OCI-LY3 (cell line): Measurements from ENCODE around the gene DOC2A.

Experiments used
- H2AFZ ChIP-seq: fragments of 200-600, 300-600 bp; shearing (Covaris generic); 2 replicates; pipeline ENCODE4 v1.6.0; 2014; ENCODE audit warnings: antibody characterized with exemption, low read depth, low read length
- H3K27ac ChIP-seq: fragments of 200-600, 300-600 bp; sonication (generic); 2 replicates; pipeline ENCODE4 v1.5.1; 2014; ENCODE audit warnings: mild to moderate bottlenecking, low read length, moderate library complexity, mixed read lengths
- H3K27me3 ChIP-seq: fragments of 200-600, 300-600 bp; sonication (generic); 2 replicates; pipeline ENCODE4 v1.6.1; 2014; ENCODE audit warnings: low read depth, low read length, mixed read lengths
- H3K36me3 ChIP-seq: fragments of 200-600, 300-600 bp; sonication (generic); replicated peaks from 2 replicates; pipeline ENCODE3; 2014; ENCODE audit warnings: low read depth, low read length, mixed read lengths
- H3K4me1 ChIP-seq: fragments of 300-600, 200-600 bp; sonication (generic); 2 replicates; pipeline ENCODE4 v1.6.1; 2014; ENCODE audit warnings: low read length, mixed read lengths
- H3K4me2 ChIP-seq: fragments of 200-600, 300-600 bp; sonication (generic); 2 replicates; pipeline ENCODE4 v1.6.1; 2014; ENCODE audit warnings: low read length, mixed read lengths
- H3K4me3 ChIP-seq: fragments of 300-600, 200-600 bp; sonication (generic); 2 replicates; pipeline ENCODE4 v1.5.1; 2014; ENCODE audit warnings: antibody characterized with exemption, mild to moderate bottlenecking, low read length, moderate library complexity
- H3K79me2 ChIP-seq: fragments of 300-600, 200-600 bp; shearing (Covaris generic); 2 replicates; pipeline ENCODE4 v1.6.1; 2014; ENCODE audit warnings: mild to moderate bottlenecking, low read length, mixed read lengths
- H3K9ac ChIP-seq: fragments of 300-600, 200-600 bp; shearing (Covaris generic); 2 replicates; pipeline ENCODE4 v1.6.0; 2014; ENCODE audit warnings: mild to moderate bottlenecking, low read length, moderate library complexity
- H3K9me3 ChIP-seq: fragments of 200-600, 300-600 bp; shearing (Covaris generic); 2 replicates; pipeline ENCODE4 v1.6.1; 2014; ENCODE audit warnings: low read length, mixed read lengths; ENCODE audit not compliant: insufficient read depth
- H4K20me1 ChIP-seq: fragments of 200-600, 300-600 bp; sonication (generic); 2 replicates; pipeline ENCODE4 v1.6.1; 2016; ENCODE audit warnings: low read length, mixed read lengths; ENCODE audit not compliant: insufficient read depth
- CTCF ChIP-seq: fragments of 200-600, 300-600 bp; sonication (generic); IDR thresholded peaks from 2 replicates; pipeline ENCODE4 v1.5.1; 2014; ENCODE audit warnings: antibody characterized with exemption, low read length, low read depth
- EZH2phosphoT487 ChIP-seq: fragments of 200-600 bp; shearing (Covaris generic); IDR thresholded peaks from 2 replicates; pipeline ENCODE4 v1.6.1; 2018; ENCODE audit warnings: antibody characterized with exemption, mixed run types, low read depth

Gene DOC2A

DNA sequence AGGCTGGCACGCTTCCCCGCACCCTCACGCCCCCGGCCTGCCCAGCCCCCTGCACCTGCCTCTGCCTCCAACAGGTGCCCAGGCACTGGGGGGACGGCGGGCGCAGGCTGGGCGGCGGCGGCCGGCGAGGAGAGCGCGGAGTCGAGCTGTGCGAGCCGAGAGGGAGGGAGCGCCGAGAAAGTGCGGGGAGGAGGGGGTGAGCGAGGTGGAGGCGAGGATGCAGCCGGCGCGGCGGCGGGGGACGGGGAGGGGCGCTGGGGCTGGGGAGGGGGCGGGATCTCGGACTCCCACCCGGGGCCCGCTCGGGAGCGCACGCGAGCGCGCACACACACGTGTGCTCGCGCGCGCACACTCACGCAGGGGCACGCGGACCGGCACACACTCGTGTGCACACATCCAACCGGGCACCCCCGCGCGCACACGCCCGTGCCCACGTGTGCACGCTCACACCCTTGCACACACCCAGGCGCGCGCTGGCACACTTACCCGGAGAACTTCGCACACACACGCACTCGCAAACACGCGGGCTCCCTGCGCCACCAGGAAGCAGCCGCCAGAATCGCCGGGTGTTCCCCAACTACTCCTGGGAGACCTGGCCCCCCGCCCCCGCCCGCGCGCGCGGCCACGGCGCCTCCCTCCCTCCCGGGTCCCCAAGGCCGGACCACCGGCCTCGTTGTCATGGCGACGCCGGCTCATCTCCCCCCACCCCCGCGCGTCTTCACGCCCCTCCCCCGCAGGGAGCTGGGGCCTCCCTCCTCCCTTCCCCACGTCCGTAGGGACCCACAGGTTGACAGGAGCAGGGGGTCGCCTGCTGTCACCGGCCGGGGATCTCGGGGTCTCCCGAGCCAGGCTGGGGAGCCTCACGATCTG lies at the start of gene DOC2A:
TSS of gene DOC2A (minus strand) at position 184 of the 870 bp plus-strand sequence. CDS start 805 bp downstream, outside the sequence.
- Histone ChIP-seq H3K79me2 (no peaks in the 10 kb centered on the region), H3K4me2 (peak within 1 kb of the TSS; percentile 85), H2AFZ (peak within 1 kb of the TSS; percentile 75), H3K27ac (no peak within 1 kb of the TSS), H3K27me3 (no peaks in the 10 kb centered on the region), H3K9ac (peak within 1 kb of the TSS; percentile 68), H3K4me1 (peaks cover 20% of the 10 kb centered on the region), H4K20me1 (no peaks in the 10 kb centered on the region), H3K9me3 (no peaks in the 10 kb centered on the region), H3K4me3 (peak within 1 kb of the TSS; percentile 79), H3K36me3 (no peaks in the 10 kb centered on the region)
- TF ChIP-seq EZH2phosphoT487, result no peak
- TF ChIP-seq CTCF, result no peak

DNA sequence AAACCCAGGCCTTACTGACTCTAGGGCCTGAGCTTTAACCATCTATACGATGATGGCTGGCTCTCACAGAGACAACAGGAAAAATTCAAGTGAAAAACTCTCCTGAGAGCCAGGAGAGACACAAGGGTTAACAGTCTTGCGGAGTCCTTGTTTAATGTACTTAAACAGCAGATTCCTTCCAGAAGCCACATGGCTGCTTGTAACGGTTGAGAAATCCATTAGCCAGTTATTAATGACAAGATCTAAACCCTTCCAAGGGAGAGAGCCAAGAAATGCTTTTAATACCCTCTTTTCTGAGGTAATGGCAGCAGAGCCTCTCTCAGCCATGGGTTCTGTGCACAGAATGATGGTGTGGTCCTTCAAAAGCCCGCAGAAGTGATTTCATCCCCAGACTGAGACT lies 49.5 kb upstream of the DOC2A start:
- Histone ChIP-seq H3K27me3 (no peaks in the 10 kb centered on the region), H4K20me1 (no peaks in the 10 kb centered on the region), H3K9me3 (no peaks in the 10 kb centered on the region), H2AFZ (no peak overlapping the region), H3K9ac (no peak overlapping the region), H3K4me2 (no peak overlapping the region), H3K4me3 (no peak overlapping the region), H3K4me1 (peaks cover 8% of the 10 kb centered on the region), H3K79me2 (peaks cover 18% of the 10 kb centered on the region), H3K27ac (no peak overlapping the region), H3K36me3 (no peaks in the 10 kb centered on the region)
- no peak for TF ChIP-seq CTCF
- TF ChIP-seq EZH2phosphoT487, result no peak

GRCh38 chr16:30054959-30055553 lies 44.2 kb upstream of the DOC2A start:
- Histone ChIP-seq H3K27me3 (no peaks in the 10 kb centered on the region), H3K9ac (no peak overlapping the region), H3K4me2 (no peak overlapping the region), H4K20me1 (no peaks in the 10 kb centered on the region), H3K27ac (no peak overlapping the region), H2AFZ (no peak overlapping the region), H3K36me3 (no peaks in the 10 kb centered on the region), H3K79me2 (no peaks in the 10 kb centered on the region), H3K4me1 (peaks cover 5% of the 10 kb centered on the region), H3K9me3 (no peaks in the 10 kb centered on the region), H3K4me3 (no peak overlapping the region)
- peak; percentile 65 for TF ChIP-seq CTCF
- no peak for TF ChIP-seq EZH2phosphoT487

DNA sequence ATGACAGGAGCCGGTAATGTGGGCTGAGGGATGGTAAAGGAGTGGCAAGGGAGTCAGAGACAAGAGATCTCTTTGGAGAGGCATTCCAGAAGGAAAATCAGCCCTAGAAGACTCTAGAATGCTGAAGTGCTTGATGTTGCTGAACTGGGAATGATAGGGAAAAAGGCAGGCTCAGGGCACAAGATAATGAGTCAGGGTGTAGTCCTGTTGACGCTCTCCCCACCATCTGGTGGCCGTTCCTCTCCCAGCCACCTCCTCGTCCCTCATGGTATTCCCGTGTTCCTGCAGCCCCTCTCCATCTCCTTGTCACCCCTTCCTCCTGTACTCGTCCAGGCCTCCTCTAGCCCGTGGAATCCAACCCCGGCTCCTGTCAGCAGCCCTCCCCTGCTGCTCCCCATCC lies 43.6 kb upstream of the DOC2A start:
- H3K9ac ChIP-seq, result no peak overlapping the region
- no peak overlapping the region for H3K27ac ChIP-seq
- H3K36me3 ChIP-seq, result no peaks in the 10 kb centered on the region
- H3K4me2 ChIP-seq, result no peak overlapping the region
- no peak overlapping the region for H2AFZ ChIP-seq
- H3K79me2 ChIP-seq, result no peaks in the 10 kb centered on the region
- no peak overlapping the region for H3K4me3 ChIP-seq
- H4K20me1 ChIP-seq, result no peaks in the 10 kb centered on the region
- no peaks in the 10 kb centered on the region for H3K9me3 ChIP-seq
- TF ChIP-seq EZH2phosphoT487, result no peak
- no peak for TF ChIP-seq CTCF
- no peaks in the 10 kb centered on the region for H3K27me3 ChIP-seq
- H3K4me1 ChIP-seq, result peaks cover 5% of the 10 kb centered on the region
